GM18873 (cell line): ENCODE measurements around the gene MMP23B.
"Not testable (repeated sequence)": the region's sequence is repeated elsewhere in the genome, so short reads cannot be mapped to it uniquely, and the experiment has no call there.

Experiments used
- ATAC-seq: cut with Tn5 transposase; IDR thresholded peaks from one replicate; pipeline ENCODE4 v1.9.1; 2021; ENCODE audit warnings: mild to moderate bottlenecking, moderate library complexity, moderate number of reproducible peaks; ENCODE audit not compliant: unreplicated experiment, low FRiP score

MMP23B gene

GRCh38 chr1:1664318-1664717, 32.3 kb downstream of the MMP23B start:
- ATAC-seq = not testable (repeated sequence)

DNA sequence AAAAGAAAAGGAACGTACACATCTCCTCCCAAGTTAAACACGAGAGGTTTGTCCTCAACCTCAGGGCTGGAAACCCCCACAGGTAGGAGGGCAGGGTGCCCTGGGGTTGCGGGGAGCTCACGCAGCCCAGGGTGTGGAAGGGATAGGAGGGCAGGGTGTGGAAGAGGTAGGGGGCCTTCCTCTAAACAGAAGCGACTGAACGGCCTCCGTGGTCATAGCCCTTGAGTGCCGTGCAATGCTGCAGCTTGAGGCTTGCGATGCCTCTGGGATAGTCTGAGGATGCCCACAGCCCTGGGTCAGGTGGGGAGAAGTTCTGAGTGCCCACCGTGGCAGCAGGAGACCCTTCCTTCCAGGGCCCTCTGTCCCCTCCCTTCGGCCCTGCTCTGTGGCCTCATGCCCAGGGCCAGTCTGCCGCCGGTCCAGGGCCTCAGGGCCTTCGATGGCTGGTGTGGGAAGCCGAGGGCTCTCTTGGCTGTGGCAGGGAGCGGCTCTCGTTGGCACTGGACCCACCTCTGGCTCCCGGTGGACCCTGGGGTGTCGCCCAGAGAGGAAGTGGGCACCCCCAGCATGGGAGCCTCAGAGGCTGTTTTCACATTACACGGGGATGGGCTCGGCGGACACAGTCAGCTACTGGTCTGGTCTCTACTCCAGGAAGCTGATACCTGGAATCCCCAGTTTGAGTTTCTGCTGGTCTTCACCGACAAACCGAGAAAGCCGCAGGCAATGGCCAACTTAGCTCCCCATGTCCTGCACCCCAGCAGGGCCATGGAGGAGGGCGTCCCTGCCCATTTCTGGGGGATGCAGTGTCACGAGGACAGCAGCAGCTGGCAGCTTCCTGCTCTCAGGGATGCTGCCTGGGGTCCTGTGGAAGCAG, 33.2 kb downstream of the MMP23B start:
- no peak for ATAC-seq

GRCh38 chr1:1665815-1666251, 33.9 kb downstream of the MMP23B start:
- no peak for ATAC-seq

DNA sequence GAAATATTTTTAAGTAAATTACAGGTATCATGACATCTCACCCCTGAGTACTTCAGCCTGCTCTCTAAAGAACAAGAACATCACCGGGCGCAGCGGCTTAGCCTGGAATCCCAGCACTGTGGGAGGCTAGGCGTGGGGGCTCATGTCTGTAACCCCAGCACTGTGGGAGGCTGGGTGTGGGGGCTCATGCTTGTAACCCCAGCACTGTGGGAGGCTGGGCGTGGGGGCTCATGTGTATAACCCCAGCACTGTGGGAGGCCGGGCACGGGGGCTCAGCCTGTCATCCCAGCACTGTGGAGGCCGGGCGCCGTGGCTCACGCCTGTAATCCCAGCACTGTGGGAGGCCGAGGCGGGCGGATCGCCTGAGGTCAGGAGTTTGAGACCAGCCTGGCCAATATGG, 34.6 kb downstream of the MMP23B start:
- ATAC-seq = no peak

- ATAC-seq = no peak
These were observed 37.8 kb downstream of the MMP23B start for GRCh38 chr1:1669468-1670440.

GRCh38 chr1:1670866-1671265, 38.9 kb downstream of the MMP23B start:
- ATAC-seq = no peak

GRCh38 chr1:1671365-1672119, 39.6 kb downstream of the MMP23B start:
- no peak for ATAC-seq

DNA sequence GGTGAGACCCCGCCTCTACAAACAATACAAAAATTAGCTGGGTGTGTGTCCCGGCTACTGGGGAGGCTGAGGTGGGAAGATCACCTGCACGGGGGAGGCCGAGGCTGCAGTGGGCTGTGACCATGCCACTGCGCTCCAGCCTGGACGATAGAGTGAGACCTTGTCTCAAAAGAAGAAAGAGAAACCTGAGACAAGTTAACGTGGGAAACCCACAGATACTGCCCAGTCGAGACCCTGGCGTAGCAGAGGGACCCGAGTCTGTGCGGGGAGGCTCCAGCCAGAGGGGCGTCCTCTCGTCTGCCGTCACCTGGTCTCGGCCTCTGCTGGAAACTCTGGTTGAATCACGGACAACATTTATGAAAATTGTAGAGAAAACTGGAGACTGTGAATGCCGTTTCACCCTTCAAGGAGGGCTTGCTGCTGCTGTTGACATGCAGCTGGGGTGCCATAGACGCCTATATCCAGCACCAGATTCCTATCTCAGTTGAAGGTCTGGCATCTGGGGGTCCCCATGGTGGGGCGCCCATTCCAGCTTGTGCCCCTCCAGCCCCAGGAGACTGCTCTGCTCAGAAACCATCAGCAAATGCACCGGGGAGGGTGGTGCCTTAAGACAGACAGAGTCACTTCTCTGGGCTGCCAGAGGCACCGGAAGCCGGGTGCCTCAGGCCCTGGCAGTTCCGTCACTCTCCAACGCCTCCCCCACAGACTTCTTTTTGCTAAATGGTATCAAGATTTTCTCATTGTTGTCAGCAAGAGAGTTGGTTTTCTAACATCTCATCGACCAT, 40.4 kb downstream of the MMP23B start:
- ATAC-seq = no peak

DNA sequence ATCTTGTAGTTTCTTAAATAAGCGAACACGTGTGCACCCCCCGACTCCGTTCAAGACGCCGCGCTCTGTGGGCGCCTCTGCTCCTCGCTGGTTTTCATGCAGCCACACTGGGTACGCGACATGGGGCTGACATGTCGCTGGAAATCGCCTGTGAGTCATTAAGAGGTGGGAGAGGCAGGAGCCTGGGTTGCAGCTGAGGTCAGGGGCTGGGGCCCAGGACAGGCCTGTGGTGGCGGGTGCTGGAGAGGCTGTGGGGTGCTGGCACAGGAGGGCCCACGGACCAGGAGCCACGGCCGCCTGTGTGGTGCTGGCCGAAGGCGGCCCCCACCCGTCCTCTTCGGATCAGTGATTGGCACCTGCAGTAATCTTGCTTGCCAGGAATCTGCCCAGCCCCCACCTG, 42.8 kb downstream of the MMP23B start:
- not testable (repeated sequence) for ATAC-seq

GRCh38 chr1:1675218-1675617, 43.2 kb downstream of the MMP23B start:
- not testable (repeated sequence) for ATAC-seq

DNA sequence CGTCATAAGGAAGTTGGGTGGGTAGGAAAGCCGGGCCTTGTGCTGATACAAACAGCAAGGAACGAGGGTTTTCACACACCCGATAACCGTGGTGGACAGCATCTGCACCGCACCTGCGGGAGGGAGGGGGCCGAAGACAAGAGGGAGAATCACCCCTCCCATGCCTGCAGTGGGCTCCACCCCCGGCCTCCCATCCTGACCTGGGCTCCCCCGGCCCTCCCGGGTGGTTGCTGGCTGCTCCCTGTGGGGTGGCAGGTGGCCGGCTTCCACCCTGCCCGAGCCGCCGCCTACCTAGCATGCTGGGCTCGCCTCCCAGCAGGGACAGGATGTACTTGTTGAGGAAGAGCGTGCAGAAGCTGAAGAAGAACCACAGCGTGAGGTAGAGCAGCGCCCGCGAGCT, 44.1 kb downstream of the MMP23B start:
- not testable (repeated sequence) for ATAC-seq

GRCh38 chr1:1677718-1678580, 46.0 kb downstream of the MMP23B start:
- peak; percentile 48 for ATAC-seq

GRCh38 chr1:1678581-1679380, 46.8 kb downstream of the MMP23B start:
- ATAC-seq = no peak

GRCh38 chr1:1680031-1680911, 48.3 kb downstream of the MMP23B start:
- ATAC-seq = no peak

DNA sequence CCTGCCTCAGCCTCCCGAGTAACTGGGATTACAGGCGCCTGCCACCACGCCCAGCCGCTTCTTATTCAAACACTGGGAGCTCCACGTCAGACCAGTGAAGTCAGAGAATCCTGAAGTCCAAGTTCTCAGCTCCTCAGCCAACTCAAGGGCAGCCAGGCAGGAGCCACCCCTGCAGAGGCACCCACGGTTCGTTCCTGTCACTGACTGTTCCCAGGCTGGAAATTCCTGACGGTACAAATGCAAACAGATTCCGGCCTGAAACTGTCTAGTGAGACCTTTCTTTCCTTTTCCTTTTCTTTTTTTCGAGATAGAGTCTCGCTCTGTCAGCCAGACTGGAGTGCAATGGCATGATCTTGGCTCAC, 48.9 kb downstream of the MMP23B start:
- no peak for ATAC-seq

DNA sequence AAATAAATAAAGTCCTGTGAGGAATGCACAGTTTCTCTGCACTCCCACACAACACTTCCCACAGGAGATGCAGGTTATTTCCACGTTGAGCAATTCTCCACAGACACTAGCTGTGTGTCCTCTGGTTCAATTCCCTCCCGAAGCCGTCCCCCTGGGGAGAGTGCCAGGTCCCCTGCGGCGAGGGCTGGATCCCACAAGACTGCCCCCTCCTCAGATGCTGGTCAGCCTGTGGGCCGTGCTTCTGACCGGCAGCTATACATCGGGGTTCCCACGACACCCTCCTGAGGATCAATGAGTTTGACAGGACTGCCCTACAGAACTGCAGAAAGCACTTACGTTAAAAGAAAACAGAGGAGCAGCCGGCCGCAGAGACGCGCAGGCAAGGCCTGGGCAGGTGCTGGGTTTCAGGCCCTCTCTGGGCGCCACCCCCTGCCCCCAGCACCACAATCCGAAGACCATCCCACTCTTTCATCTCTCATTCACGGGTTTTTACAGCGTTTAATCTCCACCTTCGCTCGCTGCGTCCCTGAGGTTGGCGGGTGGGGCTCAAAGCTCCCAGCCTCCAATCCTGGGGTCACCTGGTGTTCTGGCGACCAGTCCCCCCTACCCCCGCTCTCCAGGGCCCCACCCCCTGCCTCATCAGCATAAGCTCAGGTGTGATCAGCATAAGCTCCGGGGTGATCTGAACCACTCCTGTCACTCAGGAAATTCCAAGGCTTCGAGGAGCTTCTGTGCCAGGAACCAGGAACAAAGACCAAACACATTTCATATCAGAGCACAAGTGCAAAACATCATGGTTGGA, 51.3 kb downstream of the MMP23B start:
- ATAC-seq = no peak
